Fibroblast of pulmonary artery (primary cell): Measurements from ENCODE around the gene APOA4.

Source experiments
- DNase-seq: peaks from one replicate; pipeline ENCODE4 v3.0.0-alpha.2; 2010; ENCODE audit warnings: low read depth
- H3K4me3 ChIP-seq: replicated peaks from 2 replicates; pipeline ENCODE4 v1.5.1; 2011; ENCODE audit warnings: low read depth, mild to moderate bottlenecking, control low read depth, low read length, moderate library complexity
- TF ChIP-seq, protein P1 (sequence below): IDR thresholded peaks from 2 replicates; pipeline ENCODE4 v1.5.1; 2011; ENCODE audit warnings: mild to moderate bottlenecking, control low read depth, low read length, inconsistent platforms; ENCODE audit errors: missing control alignments

The APOA4 gene

DNA sequence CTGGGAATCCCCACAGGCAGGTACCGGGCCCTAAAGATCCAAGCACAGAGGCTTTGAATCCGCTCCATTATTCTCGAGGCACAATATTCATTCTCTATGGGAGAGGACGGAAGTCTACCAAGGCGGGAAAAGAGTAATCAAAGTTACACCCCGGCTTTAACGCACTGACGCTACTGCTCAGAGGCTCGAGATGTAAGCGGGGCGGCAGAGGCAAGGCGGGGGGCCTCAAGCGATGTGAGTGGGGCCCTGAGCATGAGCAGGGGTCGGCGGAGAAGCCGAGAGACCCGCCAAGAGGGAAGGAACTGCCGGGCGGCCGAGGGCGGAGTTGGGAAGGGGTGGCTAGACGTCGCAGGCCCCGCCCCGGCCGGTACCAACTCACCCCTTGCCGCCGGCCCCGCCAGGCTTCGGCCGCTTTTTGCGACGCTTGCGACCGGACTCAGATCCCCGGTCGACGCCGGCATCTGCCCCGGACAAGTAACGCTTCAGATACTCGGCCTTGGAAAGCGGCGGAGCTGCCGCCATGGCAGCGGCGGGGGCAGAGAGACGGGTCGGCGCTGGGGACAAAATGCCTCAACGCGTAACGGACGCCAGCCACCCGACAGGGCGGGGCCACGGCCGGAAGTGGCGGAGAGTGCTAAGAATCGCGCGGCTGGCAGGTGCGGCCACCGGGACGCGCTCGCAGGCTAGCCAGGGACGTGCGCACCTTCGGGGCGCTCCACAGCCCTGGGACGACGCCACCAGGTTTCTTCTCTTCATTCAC, 50.5 kb downstream of the APOA4 start, which contains the start of gene BUD13:
Gene BUD13 (minus strand): TSS at position 545 of the 760 bp plus-strand sequence. CDS start 23 bp downstream, at position 522.
- H3K4me3 ChIP-seq, result peak within 1 kb of the TSS; percentile 96
- TF ChIP-seq, protein P1, sequence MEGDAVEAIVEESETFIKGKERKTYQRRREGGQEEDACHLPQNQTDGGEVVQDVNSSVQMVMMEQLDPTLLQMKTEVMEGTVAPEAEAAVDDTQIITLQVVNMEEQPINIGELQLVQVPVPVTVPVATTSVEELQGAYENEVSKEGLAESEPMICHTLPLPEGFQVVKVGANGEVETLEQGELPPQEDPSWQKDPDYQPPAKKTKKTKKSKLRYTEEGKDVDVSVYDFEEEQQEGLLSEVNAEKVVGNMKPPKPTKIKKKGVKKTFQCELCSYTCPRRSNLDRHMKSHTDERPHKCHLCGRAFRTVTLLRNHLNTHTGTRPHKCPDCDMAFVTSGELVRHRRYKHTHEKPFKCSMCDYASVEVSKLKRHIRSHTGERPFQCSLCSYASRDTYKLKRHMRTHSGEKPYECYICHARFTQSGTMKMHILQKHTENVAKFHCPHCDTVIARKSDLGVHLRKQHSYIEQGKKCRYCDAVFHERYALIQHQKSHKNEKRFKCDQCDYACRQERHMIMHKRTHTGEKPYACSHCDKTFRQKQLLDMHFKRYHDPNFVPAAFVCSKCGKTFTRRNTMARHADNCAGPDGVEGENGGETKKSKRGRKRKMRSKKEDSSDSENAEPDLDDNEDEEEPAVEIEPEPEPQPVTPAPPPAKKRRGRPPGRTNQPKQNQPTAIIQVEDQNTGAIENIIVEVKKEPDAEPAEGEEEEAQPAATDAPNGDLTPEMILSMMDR, result no peak
- DNase-seq, result peak; percentile 81

GRCh38 chr11:116771935-116772334, 51.2 kb downstream of the APOA4 start:
- peak overlapping the region; percentile 96 for H3K4me3 ChIP-seq
- DNase-seq, result no peak
- TF ChIP-seq, protein P1, result no peak
